Osteocyte (in vitro differentiated cells): ENCODE data around the gene CSNK1G2. TPM values are rescaled to one million over a fixed set of nuclear protein-coding genes. Genes with fewer than 3 reads are reported as not detected.

Source experiments
- DNase-seq: peaks from one replicate; pipeline ENCODE4 v3.0.0; 2021; ENCODE audit warnings: mixed read lengths; ENCODE audit not compliant: unreplicated experiment; ENCODE audit errors: extremely low spot score
- H3K27ac Mint-ChIP-seq: one replicate; pipeline ENCODE4 v1.8.0; 2021; ENCODE audit warnings: mild to moderate bottlenecking, mixed read lengths; ENCODE audit not compliant: unreplicated experiment
- H3K27me3 Mint-ChIP-seq: one replicate; pipeline ENCODE4 v1.8.0; 2021; ENCODE audit warnings: mixed read lengths; ENCODE audit not compliant: unreplicated experiment
- H3K36me3 Mint-ChIP-seq: one replicate; pipeline ENCODE4 v1.8.0; 2021; ENCODE audit warnings: mixed read lengths; ENCODE audit not compliant: unreplicated experiment
- H3K4me1 Mint-ChIP-seq: one replicate; pipeline ENCODE4 v1.8.0; 2021; ENCODE audit warnings: mixed read lengths; ENCODE audit not compliant: unreplicated experiment
- H3K4me3 Mint-ChIP-seq: one replicate; pipeline ENCODE4 v1.8.0; 2021; ENCODE audit warnings: mild to moderate bottlenecking, moderate library complexity, mixed read lengths; ENCODE audit not compliant: unreplicated experiment
- H3K9me3 Mint-ChIP-seq: one replicate; pipeline ENCODE4 v1.8.0; 2021; ENCODE audit warnings: mixed read lengths; ENCODE audit not compliant: unreplicated experiment
- total RNA-seq: library from RNA; stranded (reverse); gene quantifications from 2 replicates; pipeline ENCODE4 v1.2.1, GENCODE V29; 2021
- TF ChIP-seq, protein P1 (sequence below): fragments of 200-600 bp; sonication (generic); IDR thresholded peaks from 2 replicates; pipeline ENCODE4 v1.5.0; 2021; ENCODE audit warnings: antibody characterized with exemption, mild to moderate bottlenecking, moderate library complexity

The CSNK1G2 gene
- total RNA-seq, 1 donor from 2014 or later = 72.2 TPM

DNA sequence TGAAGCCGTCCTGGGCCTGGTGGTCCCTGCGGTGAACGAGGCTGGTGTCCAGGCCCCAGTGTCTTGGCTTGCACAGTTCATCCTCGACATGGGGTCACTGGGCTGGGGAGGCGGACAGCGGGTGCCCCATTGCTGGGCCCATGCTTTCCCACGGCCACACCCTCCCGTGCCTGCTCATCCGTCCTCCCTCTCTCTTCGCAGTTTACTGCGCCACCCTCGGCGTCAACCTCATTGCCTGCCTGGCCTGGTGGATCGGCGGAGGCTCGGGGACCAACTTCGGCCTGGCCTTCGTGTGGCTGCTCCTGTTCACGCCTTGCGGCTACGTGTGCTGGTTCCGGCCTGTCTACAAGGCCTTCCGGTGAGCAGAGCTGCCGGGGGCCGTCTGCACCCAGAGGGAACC lies 23.0 kb upstream of the CSNK1G2 start:
- Mint-ChIP-seq H3K27ac (no peak overlapping the region), H3K36me3 (peaks cover 20% of the 10 kb centered on the region), H3K27me3 (no peaks in the 10 kb centered on the region), H3K4me3 (no peak overlapping the region), H3K9me3 (no peaks in the 10 kb centered on the region), H3K4me1 (peaks cover 1% of the 10 kb centered on the region)
- no peak for DNase-seq
- TF ChIP-seq, protein P1, sequence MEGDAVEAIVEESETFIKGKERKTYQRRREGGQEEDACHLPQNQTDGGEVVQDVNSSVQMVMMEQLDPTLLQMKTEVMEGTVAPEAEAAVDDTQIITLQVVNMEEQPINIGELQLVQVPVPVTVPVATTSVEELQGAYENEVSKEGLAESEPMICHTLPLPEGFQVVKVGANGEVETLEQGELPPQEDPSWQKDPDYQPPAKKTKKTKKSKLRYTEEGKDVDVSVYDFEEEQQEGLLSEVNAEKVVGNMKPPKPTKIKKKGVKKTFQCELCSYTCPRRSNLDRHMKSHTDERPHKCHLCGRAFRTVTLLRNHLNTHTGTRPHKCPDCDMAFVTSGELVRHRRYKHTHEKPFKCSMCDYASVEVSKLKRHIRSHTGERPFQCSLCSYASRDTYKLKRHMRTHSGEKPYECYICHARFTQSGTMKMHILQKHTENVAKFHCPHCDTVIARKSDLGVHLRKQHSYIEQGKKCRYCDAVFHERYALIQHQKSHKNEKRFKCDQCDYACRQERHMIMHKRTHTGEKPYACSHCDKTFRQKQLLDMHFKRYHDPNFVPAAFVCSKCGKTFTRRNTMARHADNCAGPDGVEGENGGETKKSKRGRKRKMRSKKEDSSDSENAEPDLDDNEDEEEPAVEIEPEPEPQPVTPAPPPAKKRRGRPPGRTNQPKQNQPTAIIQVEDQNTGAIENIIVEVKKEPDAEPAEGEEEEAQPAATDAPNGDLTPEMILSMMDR = no peak

DNA sequence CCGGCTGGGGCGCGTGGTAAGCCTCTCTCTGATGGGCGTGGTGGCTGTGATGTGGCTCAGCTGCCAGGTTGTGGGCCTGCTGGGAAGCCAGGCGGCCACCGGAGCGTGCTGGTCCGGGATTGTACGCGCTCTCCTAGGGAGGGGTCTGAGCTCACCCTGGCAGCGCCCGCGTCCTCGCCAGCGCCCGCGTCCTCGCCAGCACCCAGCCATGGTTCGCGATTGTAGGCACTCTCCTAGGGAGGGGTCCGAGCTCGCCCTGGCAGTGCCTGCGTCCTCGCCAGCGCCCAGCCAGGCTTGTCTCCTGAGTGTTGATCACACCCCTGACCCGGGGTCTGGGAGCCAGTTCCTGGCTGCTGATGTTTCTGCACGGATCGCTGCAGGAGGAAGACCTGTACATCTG lies 22.0 kb upstream of the CSNK1G2 start:
- DNase-seq = no peak
- TF ChIP-seq, protein P1 = no peak
- Mint-ChIP-seq H3K4me3 (no peak overlapping the region), H3K27ac (no peak overlapping the region), H3K9me3 (no peaks in the 10 kb centered on the region), H3K4me1 (no peaks in the 10 kb centered on the region), H3K36me3 (peaks cover 20% of the 10 kb centered on the region), H3K27me3 (no peaks in the 10 kb centered on the region)

DNA sequence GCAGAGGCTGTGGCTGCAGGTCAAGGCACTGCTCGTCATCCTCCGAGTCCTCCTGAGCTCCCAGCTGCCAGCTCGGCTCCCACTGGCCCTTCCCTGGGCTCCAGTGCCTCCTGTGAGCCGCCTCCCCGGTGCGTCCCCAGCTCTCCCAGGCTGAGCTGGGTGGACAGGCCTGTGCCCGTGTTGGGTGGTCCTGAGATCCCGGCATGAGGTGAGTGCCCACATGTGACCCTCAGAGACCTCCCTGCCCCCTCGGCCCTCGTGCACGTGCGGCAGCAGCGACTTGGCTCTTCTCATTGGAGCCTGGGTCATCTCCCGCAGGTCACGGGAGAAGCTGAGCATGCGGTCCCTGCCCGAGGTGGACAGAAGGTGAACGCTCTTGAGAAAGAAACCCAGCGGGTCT lies 20.3 kb upstream of the CSNK1G2 start:
- Mint-ChIP-seq H3K27ac (no peak overlapping the region), H3K4me1 (no peaks in the 10 kb centered on the region), H3K4me3 (no peak overlapping the region), H3K9me3 (no peaks in the 10 kb centered on the region), H3K27me3 (no peaks in the 10 kb centered on the region), H3K36me3 (peaks cover 23% of the 10 kb centered on the region)
- DNase-seq = no peak
- TF ChIP-seq, protein P1 = no peak

DNA sequence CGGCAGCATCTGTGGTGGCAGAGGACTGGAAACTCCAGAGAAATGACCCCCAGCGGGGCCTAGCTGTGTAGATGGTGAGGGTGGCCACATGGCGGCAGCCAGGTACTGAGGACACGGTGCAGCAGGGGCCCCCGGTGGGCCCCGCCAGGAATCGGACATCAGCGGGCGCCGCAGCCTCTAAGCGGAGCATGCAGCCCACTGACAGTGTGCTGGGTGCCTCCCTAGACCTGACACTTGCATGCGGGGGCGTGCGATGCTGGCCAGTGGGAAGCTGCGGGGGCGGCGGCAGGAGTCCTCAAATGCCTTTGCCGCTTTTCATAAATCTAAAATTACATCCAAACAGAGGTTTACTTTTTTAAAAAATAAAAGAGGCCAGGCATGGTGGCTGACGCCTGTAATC lies 19.6 kb upstream of the CSNK1G2 start:
- DNase-seq = no peak
- Mint-ChIP-seq H3K27me3 (no peaks in the 10 kb centered on the region), H3K4me1 (no peaks in the 10 kb centered on the region), H3K27ac (no peak overlapping the region), H3K36me3 (peaks cover 23% of the 10 kb centered on the region), H3K9me3 (no peaks in the 10 kb centered on the region), H3K4me3 (no peak overlapping the region)
- TF ChIP-seq, protein P1 = no peak

DNA sequence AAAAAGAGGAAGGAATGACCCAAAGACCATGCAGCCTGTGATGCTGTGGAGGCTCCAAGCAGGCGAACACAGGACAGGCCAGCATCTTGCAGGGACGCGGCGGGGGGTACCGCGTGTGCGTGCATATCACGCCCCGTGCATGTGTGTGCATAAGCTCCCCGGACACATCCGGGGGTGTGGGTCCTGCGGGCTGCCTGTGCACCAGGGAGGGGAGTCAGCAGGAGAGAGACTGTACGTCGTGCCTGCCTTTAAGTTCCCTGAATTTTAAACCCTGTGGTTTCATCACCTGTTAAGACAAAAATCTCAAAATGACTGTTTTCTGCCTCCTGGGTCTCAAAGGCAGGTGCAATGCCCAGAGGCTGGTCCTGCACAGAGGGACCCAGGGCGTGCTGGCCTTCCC lies 19.1 kb upstream of the CSNK1G2 start:
- H3K36me3 Mint-ChIP-seq = peaks cover 23% of the 10 kb centered on the region
- H3K9me3 Mint-ChIP-seq = no peaks in the 10 kb centered on the region
- no peaks in the 10 kb centered on the region for H3K27me3 Mint-ChIP-seq
- H3K4me1 Mint-ChIP-seq = no peaks in the 10 kb centered on the region
- no peak for DNase-seq
- H3K27ac Mint-ChIP-seq = no peak overlapping the region
- TF ChIP-seq, protein P1 = no peak
- H3K4me3 Mint-ChIP-seq = no peak overlapping the region
